Activated CD4-positive, alpha-beta memory T cell treated with anti-CD3 and anti-CD28 coated beads for 36 hours (primary cell): ENCODE data around the gene WDR55. TPM values are rescaled to one million over a fixed set of nuclear protein-coding genes. Genes with fewer than 3 reads are reported as not detected.
"Not testable (repeated sequence)": the region's sequence is repeated elsewhere in the genome, so short reads cannot be mapped to it uniquely, and the experiment has no call there.

Experiments
- CTCF ChIA-PET: fragments of 350-600 bp; sonication (Branson Sonifier 250); formaldehyde crosslinking; loops from one replicate; lab custom pipeline; 2021; ENCODE audit warnings: antibody characterized with exemption, inconsistent platforms; lab: Charles Lee
- POLR2A ChIA-PET: fragments of 350-600 bp; sonication (Branson Sonifier 250); formaldehyde crosslinking; loops from one replicate; lab custom pipeline; 2021; ENCODE audit warnings: antibody characterized with exemption; lab: Charles Lee
- DNase-seq: peaks from one replicate; pipeline ENCODE4 v3.0.0-alpha.2; 2020
- H3K27ac Mint-ChIP-seq: one replicate; pipeline ENCODE4 v1.8.0; 2021; ENCODE audit warnings: mixed read lengths
- H3K27me3 Mint-ChIP-seq: one replicate; pipeline ENCODE4 v1.8.0; 2021; ENCODE audit warnings: mixed read lengths
- H3K36me3 Mint-ChIP-seq: one replicate; pipeline ENCODE4 v1.8.0; 2021; ENCODE audit warnings: mixed read lengths
- H3K4me1 Mint-ChIP-seq: one replicate; pipeline ENCODE4 v1.8.0; 2021; ENCODE audit warnings: low read depth, mixed read lengths
- H3K4me3 Mint-ChIP-seq: one replicate; pipeline ENCODE4 v1.8.0; 2021; ENCODE audit warnings: mild to moderate bottlenecking, mixed read lengths
- H3K9me3 Mint-ChIP-seq: one replicate; pipeline ENCODE4 v1.8.0; 2021; ENCODE audit warnings: mixed read lengths
- intact Hi-C: fragments of 100-400 bp; cut with micrococcal nuclease; formaldehyde crosslinking; loops from one replicate; pipeline ENCODE4 v1.15.1; 2023
- total RNA-seq, 2 experiments: library from RNA; stranded (reverse); gene quantifications; one replicate each; pipeline ENCODE4 v1.2.3, GENCODE V29; 2021

WDR55 gene
- total RNA-seq, 2 experiments from 2014 or later = 30.4 to 32.1 TPM

DNA sequence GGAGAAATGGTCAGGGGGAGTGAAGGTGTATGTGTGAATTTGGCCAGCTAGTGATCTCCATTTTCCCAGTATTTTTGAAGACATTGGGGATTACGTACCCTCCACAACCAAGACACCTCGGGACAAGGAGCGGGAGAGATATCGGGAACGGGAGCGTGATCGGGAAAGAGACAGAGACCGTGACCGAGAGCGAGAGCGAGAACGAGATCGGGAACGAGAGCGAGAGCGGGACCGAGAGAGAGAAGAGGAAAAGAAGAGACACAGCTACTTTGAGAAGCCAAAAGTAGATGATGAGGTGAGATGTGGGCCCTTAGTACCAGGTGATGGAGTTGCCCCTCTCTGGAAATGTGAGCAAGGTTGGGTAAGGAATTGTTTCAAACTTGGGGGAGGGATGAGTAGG, 5.8 kb upstream of the WDR55 start:
- ChIA-PET POLR2A (no interaction called here), CTCF (no interaction called here)
- H3K4me1 Mint-ChIP-seq = peaks cover 4% of the 10 kb centered on the region
- H3K27ac Mint-ChIP-seq = no peak overlapping the region
- peaks cover 73% of the 10 kb centered on the region for H3K36me3 Mint-ChIP-seq
- no peaks in the 10 kb centered on the region for H3K9me3 Mint-ChIP-seq
- no peak for DNase-seq
- H3K27me3 Mint-ChIP-seq = no peaks in the 10 kb centered on the region
- intact Hi-C loops = no loop called here
- no peak overlapping the region for H3K4me3 Mint-ChIP-seq

- DNase-seq, intact Hi-C loops, POLR2A ChIA-PET, H3K9me3 Mint-ChIP-seq, H3K4me3 Mint-ChIP-seq, CTCF ChIA-PET, H3K27ac Mint-ChIP-seq, H3K27me3 Mint-ChIP-seq, H3K4me1 Mint-ChIP-seq: not testable (repeated sequence)
- H3K36me3 Mint-ChIP-seq = peaks cover 64% of the 10 kb centered on the region
Observed at GRCh38 chr5:140660371-140660770, 4.3 kb upstream of the WDR55 start.

DNA sequence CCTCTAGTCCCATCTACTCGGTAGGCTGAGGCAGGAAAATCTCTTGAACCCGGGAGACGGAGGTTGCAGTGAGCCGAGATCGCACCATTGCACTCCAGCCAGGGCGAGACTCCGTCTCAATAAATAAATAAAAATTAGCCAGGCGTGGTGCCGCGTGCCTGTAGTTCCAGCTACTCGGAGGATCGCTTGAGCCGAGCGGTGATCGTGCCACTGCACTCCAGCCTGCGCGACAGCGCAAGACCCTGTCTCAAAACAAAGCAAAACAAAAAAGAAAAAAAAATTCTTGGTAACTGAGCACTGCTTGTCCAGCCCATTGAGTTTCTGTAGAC, 710 bp upstream of the WDR55 start:
- no peak for DNase-seq
- intact Hi-C loops = loop anchor here (1.0 kb wide), 5 partner anchors 17 to 263 kb away; partner anchors contain the start of genes ANKHD1, HARS1, HARS2 and IK
- ChIA-PET POLR2A (interaction anchor here (0.9 to 3.9 kb wide), 6 partner anchors 17 to 263 kb away, joined by 4 to 29 read pairs (median 6); partner anchors contain the start of genes ANKHD1, EIF4EBP3, HARS1 and HARS2), CTCF (interaction anchor here (1.3 to 2.9 kb wide), 3 partner anchors 12 to 300 kb away, joined by 3 to 11 read pairs (median 4); partner anchors contain the start of genes HARS1 and HARS2)
- Mint-ChIP-seq H3K27ac (peak overlapping the region; percentile 94), H3K4me1 (peaks cover 27% of the 10 kb centered on the region), H3K27me3 (no peaks in the 10 kb centered on the region), H3K4me3 (peak overlapping the region; percentile 99), H3K9me3 (no peaks in the 10 kb centered on the region), H3K36me3 (peaks cover 61% of the 10 kb centered on the region)

- H3K4me3 Mint-ChIP-seq, intact Hi-C loops, H3K27ac Mint-ChIP-seq, CTCF ChIA-PET, H3K9me3 Mint-ChIP-seq, DNase-seq, H3K27me3 Mint-ChIP-seq: not testable (repeated sequence)
- Mint-ChIP-seq H3K4me1 (peaks cover 21% of the 10 kb centered on the region), H3K36me3 (peaks cover 59% of the 10 kb centered on the region)
- POLR2A ChIA-PET = interaction anchor here (0.6 kb wide), 1 partner anchor 23 kb away, joined by 3 read pairs; the partner anchor contains the start of gene IK
Observed at GRCh38 chr5:140671035-140671434, 6.3 kb downstream of the WDR55 start.

- Mint-ChIP-seq H3K36me3 (peaks cover 61% of the 10 kb centered on the region), H3K27me3 (no peaks in the 10 kb centered on the region), H3K4me1 (peaks cover 17% of the 10 kb centered on the region), H3K9me3 (no peaks in the 10 kb centered on the region), H3K4me3 (no peak overlapping the region), H3K27ac (no peak overlapping the region)
- POLR2A ChIA-PET = no interaction called here
- no peak for DNase-seq
- CTCF ChIA-PET = no interaction called here
- intact Hi-C loops = no loop called here
Observed at GRCh38 chr5:140671472-140672125, 6.9 kb downstream of the WDR55 start.

DNA sequence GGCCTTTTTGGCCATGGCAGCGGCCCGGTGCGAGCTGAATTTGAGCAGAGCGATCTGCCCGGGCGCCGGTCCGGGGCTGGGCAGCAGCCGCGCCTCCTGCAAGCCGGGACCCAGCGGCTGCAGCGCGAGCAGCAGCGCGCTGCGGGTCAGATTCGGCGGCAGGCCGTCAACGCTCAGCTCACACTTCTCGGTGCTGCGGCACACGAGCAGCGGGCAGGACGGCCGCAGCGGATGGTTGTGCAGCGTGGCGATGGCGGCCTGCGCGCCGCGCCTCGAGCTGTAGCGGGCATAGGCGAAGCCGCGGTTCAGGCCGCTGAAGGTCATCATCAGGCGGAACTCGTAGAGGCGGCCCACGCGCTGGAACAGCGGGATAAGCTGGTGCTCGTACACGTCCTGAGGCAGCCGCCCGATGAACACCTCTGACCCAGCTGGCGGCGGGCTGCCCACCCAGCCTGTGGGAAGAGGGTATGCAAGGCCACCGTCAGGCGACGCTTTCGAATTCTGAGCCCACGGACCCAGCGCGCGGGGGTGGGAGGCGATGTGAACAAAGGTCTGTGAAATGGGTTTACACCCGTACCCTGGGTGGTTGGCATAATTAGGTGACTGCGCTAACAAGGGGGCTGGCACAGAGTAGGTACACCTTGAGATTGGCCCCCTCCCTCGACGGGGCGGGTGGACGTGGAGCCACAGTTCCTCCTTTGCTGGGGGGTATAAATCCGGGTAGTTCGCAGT, 7.9 kb downstream of the WDR55 start:
- no peak overlapping the region for H3K27ac Mint-ChIP-seq
- peak; percentile 45 for DNase-seq
- no peaks in the 10 kb centered on the region for H3K9me3 Mint-ChIP-seq
- peaks cover 6% of the 10 kb centered on the region for H3K4me1 Mint-ChIP-seq
- no peaks in the 10 kb centered on the region for H3K27me3 Mint-ChIP-seq
- ChIA-PET POLR2A (interaction anchor here (1.6 kb wide), 1 partner anchor 18 kb away, joined by 4 read pairs; no protein-coding TSS in a partner anchor), CTCF (no interaction called here)
- H3K36me3 Mint-ChIP-seq = peaks cover 62% of the 10 kb centered on the region
- intact Hi-C loops = no loop called here
- no peak overlapping the region for H3K4me3 Mint-ChIP-seq

DNA sequence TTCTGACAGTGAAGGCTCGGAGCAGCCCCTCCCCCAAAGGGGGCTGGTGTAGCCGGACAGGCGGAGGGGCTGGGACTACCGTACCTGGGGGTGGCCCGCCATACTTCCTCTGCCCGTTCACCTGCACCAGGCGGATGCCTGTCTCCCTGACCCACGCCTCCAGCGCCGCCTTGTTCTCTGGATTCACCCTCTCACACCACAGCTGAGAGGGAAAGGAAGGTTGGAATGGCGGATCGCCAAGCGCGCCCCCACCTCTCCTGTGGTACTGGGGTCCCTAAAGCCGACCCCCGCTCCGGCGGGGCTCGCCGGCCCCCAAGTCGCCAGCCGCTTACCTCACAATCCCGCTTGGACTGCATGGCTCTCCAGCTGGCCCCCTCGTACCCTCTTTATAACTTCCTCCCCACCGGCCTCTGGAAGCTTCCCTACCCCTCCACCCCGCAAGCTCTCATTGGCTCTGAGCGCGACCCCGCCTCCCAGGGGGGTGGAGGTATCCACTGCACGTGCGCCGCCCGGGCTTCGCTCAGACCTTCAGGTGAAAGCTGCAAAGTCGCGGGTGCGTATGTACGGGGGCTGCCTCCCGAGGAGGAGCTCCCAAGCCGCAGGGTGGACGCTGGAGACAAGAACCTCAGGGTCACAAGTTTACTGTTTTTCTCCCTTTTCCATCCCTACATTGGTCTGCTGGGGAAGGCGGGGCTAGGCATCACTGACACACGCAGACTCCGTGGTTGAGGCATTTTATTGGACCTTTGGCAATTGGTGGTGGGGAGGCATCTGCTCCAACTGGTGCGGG, 8.7 kb downstream of the WDR55 start, which contains the start of gene DND1:
Gene DND1 (minus strand): TSS at position 390 of the 790 bp plus-strand sequence. CDS start 34 bp downstream, at position 356.
- no peaks in the 10 kb centered on the region for H3K27me3 Mint-ChIP-seq
- DNase-seq = no peak
- POLR2A ChIA-PET = interaction anchor here (1.4 to 1.6 kb wide), 2 partner anchors 17 to 26 kb away, joined by 3 to 4 read pairs; partner anchors contain the start of genes IK and NDUFA2
- no peak within 1 kb of the TSS for H3K4me3 Mint-ChIP-seq
- no peaks in the 10 kb centered on the region for H3K4me1 Mint-ChIP-seq
- CTCF ChIA-PET = no interaction called here
- H3K36me3 Mint-ChIP-seq = peaks cover 63% of the 10 kb centered on the region
- no peaks in the 10 kb centered on the region for H3K9me3 Mint-ChIP-seq
- intact Hi-C loops = no loop called here
- H3K27ac Mint-ChIP-seq = peak within 1 kb of the TSS; percentile 14

GRCh38 chr5:140674211-140674610, 9.5 kb downstream of the WDR55 start:
- Mint-ChIP-seq H3K36me3 (peaks cover 61% of the 10 kb centered on the region), H3K27ac (no peak overlapping the region)

GRCh38 chr5:140674629-140675028, 9.9 kb downstream of the WDR55 start:
- Mint-ChIP-seq H3K4me3 (no peak overlapping the region), H3K27me3 (no peaks in the 10 kb centered on the region), H3K27ac (no peak overlapping the region), H3K4me1 (no peaks in the 10 kb centered on the region), H3K36me3 (peaks cover 60% of the 10 kb centered on the region), H3K9me3 (no peaks in the 10 kb centered on the region)
- intact Hi-C loops = no loop called here
- ChIA-PET POLR2A (interaction anchor here (0.6 to 1.4 kb wide), 3 partner anchors 16 to 100 kb away, joined by 3 to 7 read pairs (median 5); partner anchors contain the start of genes HARS1, HARS2, IK and NDUFA2), CTCF (interaction anchor here (0.9 to 1.0 kb wide), 2 partner anchors 35 to 302 kb away, joined by 3 to 5 read pairs; no protein-coding TSS in a partner anchor)
- no peak for DNase-seq

More at GRCh38 chr5:140674211-140674610, 9.5 kb downstream of the WDR55 start:
- DNase-seq = no peak
- Mint-ChIP-seq H3K4me1 (no peaks in the 10 kb centered on the region), H3K9me3 (no peaks in the 10 kb centered on the region), H3K27me3 (no peaks in the 10 kb centered on the region), H3K4me3 (no peak overlapping the region)
- ChIA-PET POLR2A (interaction anchor here (1.4 kb wide), 2 partner anchors 17 to 27 kb away, joined by 3 to 5 read pairs; partner anchors contain the start of genes HARS1, HARS2, IK and NDUFA2), CTCF (interaction anchor here (1.0 kb wide), 1 partner anchor 34 kb away, joined by 3 read pairs; no protein-coding TSS in a partner anchor)
- intact Hi-C loops = no loop called here

GRCh38 chr5:140677947-140678346, 13.2 kb downstream of the WDR55 start:
- intact Hi-C loops = no loop called here
- no peak for DNase-seq
- Mint-ChIP-seq H3K27ac (no peak overlapping the region), H3K4me1 (no peaks in the 10 kb centered on the region), H3K4me3 (no peak overlapping the region), H3K36me3 (peaks cover 57% of the 10 kb centered on the region), H3K27me3 (no peaks in the 10 kb centered on the region), H3K9me3 (no peaks in the 10 kb centered on the region)
- ChIA-PET CTCF (no interaction called here), POLR2A (no interaction called here)

GRCh38 chr5:140678993-140679392, 14.3 kb downstream of the WDR55 start:
- CTCF ChIA-PET = no interaction called here
- H3K27ac Mint-ChIP-seq = no peak overlapping the region

More at GRCh38 chr5:140678993-140679392, 14.3 kb downstream of the WDR55 start:
- no peak overlapping the region for H3K4me3 Mint-ChIP-seq
- H3K36me3 Mint-ChIP-seq = peaks cover 54% of the 10 kb centered on the region
- no peaks in the 10 kb centered on the region for H3K9me3 Mint-ChIP-seq
- no peak for DNase-seq
- intact Hi-C loops = no loop called here
- H3K27me3 Mint-ChIP-seq = no peaks in the 10 kb centered on the region
- no peaks in the 10 kb centered on the region for H3K4me1 Mint-ChIP-seq
- POLR2A ChIA-PET = no interaction called here
